ENCODE results near the gene PDE4B.
"Not testable (repeated sequence)": the region's sequence is repeated elsewhere in the genome, so short reads cannot be mapped to it uniquely, and the experiment has no call there.

PDE4B gene

GRCh38 chr1:65958561-65959350 lies 166.1 kb downstream of the PDE4B start:
- no peak for DNase-seq

- no peak for DNase-seq
Measured at GRCh38 chr1:65959896-65960567, 167.3 kb downstream of the PDE4B start.

GRCh38 chr1:65963156-65963888 lies 170.6 kb downstream of the PDE4B start:
- DNase-seq, result no peak

GRCh38 chr1:65964123-65964522 lies 171.4 kb downstream of the PDE4B start:
- no peak for DNase-seq

- DNase-seq, result no peak
Measured at GRCh38 chr1:65965112-65965996, 172.7 kb downstream of the PDE4B start.

GRCh38 chr1:65967492-65967891 lies 174.8 kb downstream of the PDE4B start:
- DNase-seq, result not testable (repeated sequence)

- no peak for DNase-seq
Measured at GRCh38 chr1:65971547-65971946, 178.9 kb downstream of the PDE4B start.

GRCh38 chr1:65975708-65976107 lies 183.0 kb downstream of the PDE4B start:
- DNase-seq, result no peak

GRCh38 chr1:65979136-65980044 lies 186.7 kb downstream of the PDE4B start:
- no peak for DNase-seq

GRCh38 chr1:65980237-65980636 lies 187.5 kb downstream of the PDE4B start:
- no peak for DNase-seq

GRCh38 chr1:65983500-65983899 lies 190.8 kb downstream of the PDE4B start:
- no peak for DNase-seq

- no peak for DNase-seq
Measured at GRCh38 chr1:65985393-65986066, 192.8 kb downstream of the PDE4B start.

GRCh38 chr1:65986146-65986545 lies 193.5 kb downstream of the PDE4B start:
- DNase-seq, result no peak

- no peak for DNase-seq
Measured at GRCh38 chr1:65990161-65990560, 197.5 kb downstream of the PDE4B start.

- no peak for DNase-seq
Measured at GRCh38 chr1:65991694-65992093, 199.0 kb downstream of the PDE4B start.

GRCh38 chr1:65992165-65992821 lies 199.6 kb downstream of the PDE4B start:
- no peak for DNase-seq

- no peak for DNase-seq
Measured at GRCh38 chr1:65992831-65993271, 200.2 kb downstream of the PDE4B start.

GRCh38 chr1:65994223-65994622 lies 201.5 kb downstream of the PDE4B start:
- DNase-seq, result no peak

GRCh38 chr1:65995336-65995735 lies 202.6 kb downstream of the PDE4B start:
- no peak for DNase-seq

GRCh38 chr1:65995928-65996327 lies 203.2 kb downstream of the PDE4B start:
- no peak for DNase-seq
